Astrocyte (in vitro differentiated cells and primary cell): ENCODE data around the gene GRPEL2. TPM values are rescaled to one million over a fixed set of nuclear protein-coding genes. Genes with fewer than 3 reads are reported as not detected.

Experiments
- DNase-seq: peaks from one replicate; pipeline ENCODE4 v3.0.0-alpha.2; 2010; ENCODE audit warnings: low read depth
- FAIRE-seq: peaks from 2 replicates; lab custom pipeline; 2011; peaks lifted over from hg19 to GRCh38; lab: Jason Lieb, UNC
- H2AFZ ChIP-seq: 2 replicates; pipeline ENCODE4 v1.6.0; 2012; ENCODE audit warnings: low read depth, low read length, inconsistent platforms
- H3K27ac ChIP-seq: 2 replicates; pipeline ENCODE4 v1.5.1; 2011; ENCODE audit warnings: low read depth, low read length, inconsistent platforms
- H3K27me3 ChIP-seq: 2 replicates; pipeline ENCODE4 v1.6.0; 2011; ENCODE audit warnings: low read length, inconsistent platforms; ENCODE audit not compliant: insufficient read depth
- H3K36me3 ChIP-seq: 2 replicates; pipeline ENCODE4 v1.5.1; 2011; ENCODE audit warnings: low read length, inconsistent platforms; ENCODE audit not compliant: insufficient read depth
- H3K4me1 ChIP-seq: 2 replicates; pipeline ENCODE4 v1.5.1; 2011; ENCODE audit warnings: low read length, inconsistent platforms; ENCODE audit not compliant: insufficient read depth
- H3K4me2 ChIP-seq: 2 replicates; pipeline ENCODE4 v1.6.0; 2012; ENCODE audit warnings: low read length, inconsistent platforms
- H3K4me3 ChIP-seq: 2 replicates; pipeline ENCODE4 v1.5.1; 2011; ENCODE audit warnings: low read depth, mild to moderate bottlenecking, low read length, inconsistent platforms; ENCODE audit not compliant: insufficient read depth
- H3K79me2 ChIP-seq: 2 replicates; pipeline ENCODE4 v1.6.0; 2012; ENCODE audit warnings: mild to moderate bottlenecking, low read length, inconsistent platforms; ENCODE audit not compliant: insufficient read depth
- H3K9ac ChIP-seq: 2 replicates; pipeline ENCODE4 v1.6.0; 2012; ENCODE audit warnings: mild to moderate bottlenecking, low read length, inconsistent platforms
- H3K9me3 ChIP-seq: 2 replicates; pipeline ENCODE4 v1.5.1; 2012; ENCODE audit warnings: low read depth, mild to moderate bottlenecking, low read length, inconsistent platforms; ENCODE audit not compliant: insufficient read depth
- H4K20me1 ChIP-seq: 2 replicates; pipeline ENCODE4 v1.6.0; 2012; ENCODE audit warnings: low read length, inconsistent platforms; ENCODE audit not compliant: insufficient read depth
- H3K27ac Mint-ChIP-seq: one replicate; pipeline ENCODE4 v1.8.0; 2021; ENCODE audit warnings: mild to moderate bottlenecking, mixed read lengths; ENCODE audit not compliant: unreplicated experiment
- H3K27me3 Mint-ChIP-seq: one replicate; pipeline ENCODE4 v1.8.0; 2021; ENCODE audit warnings: low read depth, mixed read lengths; ENCODE audit not compliant: unreplicated experiment
- H3K36me3 Mint-ChIP-seq: one replicate; pipeline ENCODE4 v1.8.0; 2021; ENCODE audit warnings: low read depth, mixed read lengths; ENCODE audit not compliant: unreplicated experiment
- H3K4me1 Mint-ChIP-seq: one replicate; pipeline ENCODE4 v1.8.0; 2021; ENCODE audit warnings: low read depth, mixed read lengths; ENCODE audit not compliant: unreplicated experiment
- H3K4me3 Mint-ChIP-seq: one replicate; pipeline ENCODE4 v1.8.0; 2021; ENCODE audit warnings: mild to moderate bottlenecking, moderate library complexity, mixed read lengths; ENCODE audit not compliant: unreplicated experiment
- H3K9me3 Mint-ChIP-seq: one replicate; pipeline ENCODE4 v1.8.0; 2021; ENCODE audit warnings: mild to moderate bottlenecking, mixed read lengths; ENCODE audit not compliant: unreplicated experiment
- CTCF ChIP-seq: IDR thresholded peaks from 2 replicates; pipeline ENCODE4 v1.5.1; 2011; ENCODE audit warnings: low read depth, mild to moderate bottlenecking, inconsistent platforms, low read length, moderate library complexity; ENCODE audit not compliant: insufficient read depth
- EZH2 ChIP-seq: IDR thresholded peaks from 2 replicates; pipeline ENCODE4 v1.6.1; 2012; ENCODE audit warnings: mild to moderate bottlenecking, low read length, inconsistent platforms; ENCODE audit not compliant: insufficient read depth
- total RNA-seq: library from RNA; stranded (reverse); gene quantifications from 2 replicates; pipeline ENCODE4 v1.2.1, GENCODE V29; 2021

GRPEL2 gene
- total RNA-seq, 1 donor from 2014 or later = 26.0 TPM

- no peak overlapping the region for H3K4me2 ChIP-seq
- no peaks in the 10 kb centered on the region for H3K9me3 ChIP-seq
- H3K4me3 Mint-ChIP-seq = no peak overlapping the region
- TF ChIP-seq CTCF (no peak), EZH2 (no peak)
- peaks cover 15% of the 10 kb centered on the region for H3K4me1 Mint-ChIP-seq
- no peaks in the 10 kb centered on the region for H3K27me3 ChIP-seq
- H3K9me3 Mint-ChIP-seq = no peaks in the 10 kb centered on the region
- FAIRE-seq (no peak), DNase-seq (no peak)
- H3K27me3 Mint-ChIP-seq = no peaks in the 10 kb centered on the region
- peaks cover 37% of the 10 kb centered on the region for H3K36me3 Mint-ChIP-seq
- H3K27ac Mint-ChIP-seq = no peak overlapping the region
- peaks cover 15% of the 10 kb centered on the region for H3K79me2 ChIP-seq
- no peak overlapping the region for H3K9ac ChIP-seq
- peaks cover 23% of the 10 kb centered on the region for H4K20me1 ChIP-seq
- no peak overlapping the region for H3K27ac ChIP-seq
- no peak overlapping the region for H3K4me3 ChIP-seq
- peaks cover 58% of the 10 kb centered on the region for H3K36me3 ChIP-seq
- H3K4me1 ChIP-seq = no peaks in the 10 kb centered on the region
- no peak overlapping the region for H2AFZ ChIP-seq
Observed at GRCh38 chr5:149352169-149352568, 6.9 kb downstream of the GRPEL2 start.

- Mint-ChIP-seq H3K9me3 (no peaks in the 10 kb centered on the region), H3K36me3 (peaks cover 31% of the 10 kb centered on the region), H3K27me3 (no peaks in the 10 kb centered on the region), H3K4me3 (no peak overlapping the region), H3K27ac (no peak overlapping the region), H3K4me1 (peaks cover 2% of the 10 kb centered on the region)
- H3K9me3 ChIP-seq = no peaks in the 10 kb centered on the region
- H2AFZ ChIP-seq = no peak overlapping the region
- peaks cover 44% of the 10 kb centered on the region for H3K36me3 ChIP-seq
- H3K4me3 ChIP-seq = no peak overlapping the region
- no peak for DNase-seq
- H4K20me1 ChIP-seq = peaks cover 13% of the 10 kb centered on the region
- H3K27me3 ChIP-seq = no peaks in the 10 kb centered on the region
- no peak for FAIRE-seq
- H3K27ac ChIP-seq = no peak overlapping the region
- H3K9ac ChIP-seq = no peak overlapping the region
- H3K4me1 ChIP-seq = peaks cover 5% of the 10 kb centered on the region
- peaks cover 4% of the 10 kb centered on the region for H3K79me2 ChIP-seq
- no peak overlapping the region for H3K4me2 ChIP-seq
- TF ChIP-seq EZH2 (no peak), CTCF (no peak)
Observed at GRCh38 chr5:149353911-149354310, 8.6 kb downstream of the GRPEL2 start.

GRCh38 chr5:149355688-149356087 is 10.4 kb downstream of the GRPEL2 start:
- Mint-ChIP-seq H3K27ac (no peak overlapping the region), H3K4me1 (peaks cover 4% of the 10 kb centered on the region), H3K9me3 (no peaks in the 10 kb centered on the region), H3K27me3 (no peaks in the 10 kb centered on the region), H3K36me3 (peaks cover 19% of the 10 kb centered on the region), H3K4me3 (no peak overlapping the region)
- DNase-seq = no peak
- no peak for FAIRE-seq
- TF ChIP-seq EZH2 (no peak), CTCF (no peak)
- Histone ChIP-seq H3K9ac (no peak overlapping the region), H3K27ac (no peak overlapping the region), H3K4me2 (no peak overlapping the region), H3K79me2 (peaks cover 2% of the 10 kb centered on the region), H2AFZ (no peak overlapping the region), H3K27me3 (no peaks in the 10 kb centered on the region), H3K4me1 (peaks cover 5% of the 10 kb centered on the region), H3K36me3 (peaks cover 27% of the 10 kb centered on the region), H3K9me3 (no peaks in the 10 kb centered on the region), H4K20me1 (peaks cover 13% of the 10 kb centered on the region), H3K4me3 (no peak overlapping the region)
